GM19328 (cell line): ENCODE data around the gene RASGEF1B.

Experiments used
- ATAC-seq: cut with Tn5 transposase; IDR thresholded peaks from one replicate; pipeline ENCODE4 v1.9.1; 2021; ENCODE audit warnings: mild to moderate bottlenecking, moderate library complexity; ENCODE audit not compliant: unreplicated experiment

Gene RASGEF1B

GRCh38 chr4:81466841-81467671 is 4.7 kb downstream of the RASGEF1B start:
- ATAC-seq, result no peak

GRCh38 chr4:81465406-81466340 is 6.0 kb downstream of the RASGEF1B start:
- ATAC-seq, result no peak

GRCh38 chr4:81460834-81461233 is 10.9 kb downstream of the RASGEF1B start:
- no peak for ATAC-seq

- no peak for ATAC-seq
These were observed 11.5 kb downstream of the RASGEF1B start for GRCh38 chr4:81460191-81460701.

- no peak for ATAC-seq
These were observed 12.5 kb downstream of the RASGEF1B start for GRCh38 chr4:81459228-81459627.

- ATAC-seq, result no peak
These were observed 13.7 kb downstream of the RASGEF1B start for GRCh38 chr4:81457921-81458520.

GRCh38 chr4:81457345-81457744 is 14.4 kb downstream of the RASGEF1B start:
- no peak for ATAC-seq

- ATAC-seq, result no peak
These were observed 15.8 kb downstream of the RASGEF1B start for GRCh38 chr4:81455897-81456296.

- ATAC-seq, result no peak
These were observed 16.8 kb downstream of the RASGEF1B start for GRCh38 chr4:81454948-81455347.

GRCh38 chr4:81454499-81454898 is 17.2 kb downstream of the RASGEF1B start:
- ATAC-seq, result no peak

GRCh38 chr4:81453024-81453423 is 18.7 kb downstream of the RASGEF1B start:
- ATAC-seq, result no peak

- ATAC-seq, result no peak
These were observed 19.2 kb downstream of the RASGEF1B start for GRCh38 chr4:81452452-81453006.

GRCh38 chr4:81449015-81449414 is 22.7 kb downstream of the RASGEF1B start:
- ATAC-seq, result no peak

GRCh38 chr4:81447566-81448229 is 24.0 kb downstream of the RASGEF1B start:
- ATAC-seq, result no peak

- no peak for ATAC-seq
These were observed 25.1 kb downstream of the RASGEF1B start for GRCh38 chr4:81446634-81447033.

GRCh38 chr4:81445196-81445595 is 26.5 kb downstream of the RASGEF1B start:
- ATAC-seq, result no peak

- no peak for ATAC-seq
These were observed 29.1 kb downstream of the RASGEF1B start for GRCh38 chr4:81442484-81443085.

GRCh38 chr4:81440949-81441348 is 30.8 kb downstream of the RASGEF1B start:
- ATAC-seq, result no peak

- no peak for ATAC-seq
These were observed 34.6 kb downstream of the RASGEF1B start for GRCh38 chr4:81436941-81437574.
